Testis (tissue), 2 donors: Measurements from ENCODE around the gene KIF26B.

Experiments
- POLR2A ChIP-seq: fragments of 450-650 bp; IDR thresholded peaks from one replicate; pipeline ENCODE4 v1.6.1; 2017; ENCODE audit warnings: antibody characterized with exemption, mild to moderate bottlenecking, moderate library complexity
- TF ChIP-seq, protein P1 (sequence below), 3 experiments: fragments of 450-650 bp in 2 of 3; fragments of 200-600 bp in 1 of 3; sonication (generic) in 1 of 3; IDR thresholded peaks; one replicate each; pipeline ENCODE4 v1.5.1; 2016 to 2019; ENCODE audit warnings: antibody characterized with exemption in 3 of 3, mild to moderate bottlenecking in 2 of 3, moderate library complexity in 1 of 3

DNA sequence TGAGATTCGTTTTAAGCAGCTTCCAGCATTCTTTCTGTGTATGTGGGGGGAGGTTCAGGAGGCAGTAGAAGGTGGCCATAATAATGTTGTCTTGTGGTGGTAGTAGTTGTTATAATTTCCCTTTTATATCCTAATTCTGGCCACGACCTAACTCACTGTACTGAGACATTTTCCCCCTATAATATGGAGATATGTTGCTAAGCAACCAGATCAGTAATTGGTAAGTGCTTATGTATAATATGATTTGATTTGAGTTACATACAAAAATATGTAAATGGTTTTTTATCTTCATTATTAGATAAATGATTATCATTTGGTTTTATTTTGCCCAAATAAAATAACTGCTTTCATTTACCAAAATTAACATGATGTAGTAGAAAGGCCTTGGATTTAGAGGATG lies 376.2 kb downstream of the KIF26B start:
- TF ChIP-seq, protein P1, sequence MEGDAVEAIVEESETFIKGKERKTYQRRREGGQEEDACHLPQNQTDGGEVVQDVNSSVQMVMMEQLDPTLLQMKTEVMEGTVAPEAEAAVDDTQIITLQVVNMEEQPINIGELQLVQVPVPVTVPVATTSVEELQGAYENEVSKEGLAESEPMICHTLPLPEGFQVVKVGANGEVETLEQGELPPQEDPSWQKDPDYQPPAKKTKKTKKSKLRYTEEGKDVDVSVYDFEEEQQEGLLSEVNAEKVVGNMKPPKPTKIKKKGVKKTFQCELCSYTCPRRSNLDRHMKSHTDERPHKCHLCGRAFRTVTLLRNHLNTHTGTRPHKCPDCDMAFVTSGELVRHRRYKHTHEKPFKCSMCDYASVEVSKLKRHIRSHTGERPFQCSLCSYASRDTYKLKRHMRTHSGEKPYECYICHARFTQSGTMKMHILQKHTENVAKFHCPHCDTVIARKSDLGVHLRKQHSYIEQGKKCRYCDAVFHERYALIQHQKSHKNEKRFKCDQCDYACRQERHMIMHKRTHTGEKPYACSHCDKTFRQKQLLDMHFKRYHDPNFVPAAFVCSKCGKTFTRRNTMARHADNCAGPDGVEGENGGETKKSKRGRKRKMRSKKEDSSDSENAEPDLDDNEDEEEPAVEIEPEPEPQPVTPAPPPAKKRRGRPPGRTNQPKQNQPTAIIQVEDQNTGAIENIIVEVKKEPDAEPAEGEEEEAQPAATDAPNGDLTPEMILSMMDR (IDR thresholded peaks at IDR 0.05) = no peak
- TF ChIP-seq POLR2A = no peak
